PFSK-1 (cell line): ENCODE data around the gene TMCO1.

Experiments used
- POLR2AphosphoS5 ChIP-seq: IDR thresholded peaks from 2 replicates; pipeline ENCODE4 v1.6.1; 2012; ENCODE audit warnings: low read depth, mild to moderate bottlenecking, control low read depth, low read length, moderate library complexity
- REST ChIP-seq, 2 experiments: IDR thresholded peaks; 2 replicates each; pipeline versions ENCODE4 v1.6.1 to v1.8.0; 2011 to 2012; ENCODE audit warnings: low read depth in 2 of 2, low read length in 2 of 2, control low read depth in 1 of 2, inconsistent platforms in 1 of 2, mild to moderate bottlenecking in 1 of 2, moderate library complexity in 1 of 2; ENCODE audit not compliant: insufficient read depth in 1 of 2

DNA sequence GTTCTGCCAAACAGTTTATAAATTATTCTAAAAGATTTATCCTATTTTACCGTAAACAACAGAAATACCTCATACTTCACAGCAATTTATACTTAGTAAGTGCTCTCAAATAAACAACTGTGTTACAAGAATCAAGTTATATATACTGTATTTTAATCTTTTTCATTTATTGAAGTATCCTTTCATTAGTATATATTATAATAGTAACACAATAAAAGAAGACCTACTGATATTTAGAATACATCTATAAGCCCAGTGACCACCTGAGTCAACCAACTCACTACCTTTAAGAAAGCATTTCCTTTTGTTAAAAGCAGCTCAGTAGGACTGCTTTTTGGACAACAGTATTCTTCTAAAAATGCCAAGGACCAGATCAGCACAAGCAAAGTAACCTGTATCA lies 5.9 kb downstream of the TMCO1 start:
- TF ChIP-seq REST (IDR thresholded peaks at IDR 0.05; ENCODE audit: insufficient read depth in 1 of 2, low read depth in 2 of 2, low read length in 2 of 2) (no peak), POLR2AphosphoS5 (no peak)
